ENCODE results near the gene GCSAM. TPM values are rescaled to one million over a fixed set of nuclear protein-coding genes. Genes with fewer than 3 reads are reported as not detected.

GCSAM gene
- total RNA-seq, 1 experiment from 2014 or later, result not detected

DNA sequence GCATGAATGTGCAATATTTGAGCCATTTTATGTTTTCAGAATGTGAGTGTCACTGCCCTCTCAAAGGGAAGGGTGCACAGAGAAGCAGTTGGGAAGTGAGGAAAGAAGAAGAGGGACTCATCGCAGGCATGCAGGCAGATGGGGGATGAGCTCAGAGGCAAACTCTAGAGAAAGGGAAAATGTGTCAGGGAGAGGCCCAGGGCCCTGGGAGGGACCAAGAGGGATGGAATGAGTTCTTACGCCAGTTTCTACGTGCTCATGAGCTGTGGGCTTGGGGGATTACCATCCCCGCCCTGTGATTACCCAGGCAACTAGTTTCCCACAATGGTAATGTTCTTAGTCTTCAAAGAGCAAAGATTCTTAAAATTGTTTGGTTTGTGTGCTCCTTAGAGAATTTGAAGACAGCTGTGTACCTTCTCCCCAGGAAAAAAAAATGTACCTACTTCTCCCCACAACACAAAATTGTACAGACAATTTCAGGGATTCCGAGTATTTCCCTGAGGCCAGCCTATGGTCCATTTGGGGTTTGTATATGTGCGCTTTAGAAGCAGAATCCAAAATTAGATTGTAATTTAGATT is 17.8 kb downstream of the GCSAM start:
- no peaks in the 10 kb centered on the region for H3K9me2 ChIP-seq (ENCODE audit: insufficient read depth)
- DNase-seq, result no peak
- no peaks in the 10 kb centered on the region for H3K9me3 ChIP-seq (ENCODE audit: insufficient read depth, low read depth)
- no peaks in the 10 kb centered on the region for H3K27me3 ChIP-seq (ENCODE audit: insufficient read depth, low read depth)
- no peaks in the 10 kb centered on the region for H4K20me1 ChIP-seq (ENCODE audit: insufficient read depth)
- no peak overlapping the region for H2AFZ ChIP-seq
- CTCF ChIA-PET, result no interaction called here
- intact Hi-C loops (cut with micrococcal nuclease; ENCODE audit: unreplicated experiment), result no loop called here
- POLR2A ChIA-PET (ENCODE audit: unreplicated experiment), result no interaction called here
- H3K4me1 ChIP-seq (replicated peaks; ENCODE audit: insufficient read depth), result no peaks in the 10 kb centered on the region
- H3F3A ChIP-seq (ENCODE audit: insufficient read depth, low read depth), result no peaks in the 10 kb centered on the region
- H3K36me3 ChIP-seq (ENCODE audit: low read depth), result peaks cover 3% of the 10 kb centered on the region; the same call in 1 of the 2 replicates
- H3K4me3 ChIP-seq, result no peak overlapping the region
- BruUV-seq (replicated peaks), result no TSS peak
- no peak overlapping the region for H3K4me2 ChIP-seq
- H3K79me2 ChIP-seq (ENCODE audit: low read depth), result no peaks in the 10 kb centered on the region
- H3K27ac ChIP-seq, result no peak overlapping the region
- TF ChIP-seq, protein P1, sequence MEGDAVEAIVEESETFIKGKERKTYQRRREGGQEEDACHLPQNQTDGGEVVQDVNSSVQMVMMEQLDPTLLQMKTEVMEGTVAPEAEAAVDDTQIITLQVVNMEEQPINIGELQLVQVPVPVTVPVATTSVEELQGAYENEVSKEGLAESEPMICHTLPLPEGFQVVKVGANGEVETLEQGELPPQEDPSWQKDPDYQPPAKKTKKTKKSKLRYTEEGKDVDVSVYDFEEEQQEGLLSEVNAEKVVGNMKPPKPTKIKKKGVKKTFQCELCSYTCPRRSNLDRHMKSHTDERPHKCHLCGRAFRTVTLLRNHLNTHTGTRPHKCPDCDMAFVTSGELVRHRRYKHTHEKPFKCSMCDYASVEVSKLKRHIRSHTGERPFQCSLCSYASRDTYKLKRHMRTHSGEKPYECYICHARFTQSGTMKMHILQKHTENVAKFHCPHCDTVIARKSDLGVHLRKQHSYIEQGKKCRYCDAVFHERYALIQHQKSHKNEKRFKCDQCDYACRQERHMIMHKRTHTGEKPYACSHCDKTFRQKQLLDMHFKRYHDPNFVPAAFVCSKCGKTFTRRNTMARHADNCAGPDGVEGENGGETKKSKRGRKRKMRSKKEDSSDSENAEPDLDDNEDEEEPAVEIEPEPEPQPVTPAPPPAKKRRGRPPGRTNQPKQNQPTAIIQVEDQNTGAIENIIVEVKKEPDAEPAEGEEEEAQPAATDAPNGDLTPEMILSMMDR (conservative IDR thresholded peaks at IDR 0.05), result no peak
- TF ChIP-seq EZH2 (IDR thresholded peaks at IDR 0.05; ENCODE audit: low read depth), result no peak

DNA sequence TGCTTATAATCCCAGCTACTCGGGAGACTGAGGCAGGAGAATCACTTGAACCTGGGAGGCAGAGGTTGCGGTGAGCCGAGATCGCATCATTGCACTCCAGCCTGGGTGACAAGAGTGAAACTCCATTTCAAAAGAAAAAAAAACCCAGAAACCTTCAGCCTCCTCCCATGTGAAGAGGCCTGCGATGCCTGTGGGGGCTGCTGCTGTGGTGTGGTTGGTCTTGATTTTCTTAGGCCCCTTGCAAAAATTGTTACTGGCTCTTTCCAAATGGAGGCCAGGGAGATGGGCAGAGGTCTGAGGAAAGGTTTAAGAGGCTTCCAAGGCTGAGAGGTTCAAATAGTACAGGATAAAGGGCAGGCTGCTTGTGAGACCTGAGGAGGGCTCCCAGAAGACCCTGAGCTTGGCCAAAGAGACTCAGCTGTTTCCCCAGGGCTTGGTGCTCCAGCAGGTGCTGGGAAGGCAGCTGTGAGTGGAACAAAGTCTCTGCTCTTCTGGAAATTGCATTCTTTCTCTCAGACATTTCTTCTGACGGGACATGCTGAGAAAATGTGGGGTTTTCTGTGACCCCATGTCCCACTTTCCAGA is 18.4 kb downstream of the GCSAM start:
- Histone ChIP-seq H3K27ac (no peak overlapping the region), H3F3A (ENCODE audit: insufficient read depth, low read depth) (no peaks in the 10 kb centered on the region), H3K79me2 (ENCODE audit: low read depth) (no peaks in the 10 kb centered on the region), H3K4me2 (no peak overlapping the region), H3K27me3 (ENCODE audit: insufficient read depth, low read depth) (no peaks in the 10 kb centered on the region), H3K4me3 (no peak overlapping the region), H2AFZ (no peak overlapping the region), H3K9me2 (ENCODE audit: insufficient read depth) (no peaks in the 10 kb centered on the region), H4K20me1 (ENCODE audit: insufficient read depth) (no peaks in the 10 kb centered on the region), H3K9me3 (ENCODE audit: insufficient read depth, low read depth) (no peaks in the 10 kb centered on the region), H3K4me1 (replicated peaks; ENCODE audit: insufficient read depth) (no peaks in the 10 kb centered on the region), H3K36me3 (ENCODE audit: low read depth) (peaks cover 3% of the 10 kb centered on the region; the same call in 1 of the 2 replicates)
- no peak for DNase-seq
- POLR2A ChIA-PET (ENCODE audit: unreplicated experiment), result no interaction called here
- BruUV-seq (replicated peaks), result no TSS peak
- intact Hi-C loops (cut with micrococcal nuclease; ENCODE audit: unreplicated experiment), result loop anchor here (5.0 kb wide), 1 partner anchor 698 kb away; no protein-coding TSS in a partner anchor
- TF ChIP-seq, protein P1 (conservative IDR thresholded peaks at IDR 0.05), result no peak
- no peak for TF ChIP-seq EZH2 (IDR thresholded peaks at IDR 0.05; ENCODE audit: low read depth)
- CTCF ChIA-PET, result no interaction called here

DNA sequence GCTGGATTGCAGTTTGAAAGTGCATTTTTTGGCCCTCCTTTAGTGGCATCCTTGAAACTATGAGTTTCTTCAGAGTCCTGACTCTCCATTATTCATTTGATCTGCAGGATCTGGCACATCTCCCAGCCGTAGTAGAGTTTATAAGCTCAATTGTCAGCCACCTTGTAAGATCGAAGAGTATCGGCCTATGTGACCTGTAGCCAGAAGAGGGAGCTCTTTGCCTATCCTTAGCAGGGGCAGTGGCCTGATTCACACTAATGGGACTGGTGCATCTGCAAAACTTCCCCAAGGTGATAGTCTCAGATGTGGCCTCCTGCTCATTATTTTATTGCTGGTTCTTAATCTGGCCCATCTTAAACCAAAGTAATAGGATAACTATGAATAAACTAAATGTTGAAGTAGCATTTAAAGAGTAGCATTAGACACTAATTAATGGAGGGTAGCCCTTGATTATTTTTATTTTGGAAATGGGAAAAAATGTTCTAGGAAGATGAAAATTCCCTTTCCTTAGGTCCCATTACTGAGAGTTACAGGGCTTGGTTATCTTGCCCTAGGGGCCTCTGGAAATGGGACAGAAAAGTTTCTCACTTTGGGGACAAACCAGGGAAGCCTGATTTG is 21.2 kb downstream of the GCSAM start:
- no peak overlapping the region for H3K4me3 ChIP-seq
- H3K79me2 ChIP-seq (ENCODE audit: low read depth), result no peaks in the 10 kb centered on the region
- no peaks in the 10 kb centered on the region for H4K20me1 ChIP-seq (ENCODE audit: insufficient read depth)
- H3K27me3 ChIP-seq (ENCODE audit: insufficient read depth, low read depth), result no peaks in the 10 kb centered on the region
- intact Hi-C loops (cut with micrococcal nuclease; ENCODE audit: unreplicated experiment), result loop anchor here (1.0 to 5.0 kb wide), 4 partner anchors 123 to 700 kb away; no protein-coding TSS in a partner anchor
- H2AFZ ChIP-seq, result no peak overlapping the region
- H3F3A ChIP-seq (ENCODE audit: insufficient read depth, low read depth), result no peaks in the 10 kb centered on the region
- ChIA-PET POLR2A (ENCODE audit: unreplicated experiment) (interaction anchor here (0.5 to 0.6 kb wide), 2 partner anchors 407 to 436 kb away, joined by 3 to 4 read pairs; no protein-coding TSS in a partner anchor), CTCF (interaction anchor here (0.5 to 1.2 kb wide), 17 partner anchors 10 to 737 kb away, joined by 3 to 14 read pairs (median 4); partner anchors contain the start of gene C3orf52)
- no peaks in the 10 kb centered on the region for H3K9me2 ChIP-seq (ENCODE audit: insufficient read depth)
- H3K4me2 ChIP-seq, result no peak overlapping the region
- peaks cover 6% of the 10 kb centered on the region; the same call in 1 of the 2 replicates for H3K4me1 ChIP-seq (replicated peaks; ENCODE audit: insufficient read depth)
- no TSS peak for BruUV-seq (replicated peaks)
- peak; percentile 60 to 70 for DNase-seq
- no peaks in the 10 kb centered on the region for H3K9me3 ChIP-seq (ENCODE audit: insufficient read depth, low read depth)
- H3K36me3 ChIP-seq (ENCODE audit: low read depth), result peaks cover 3% of the 10 kb centered on the region; the same call in 1 of the 2 replicates
- TF ChIP-seq, protein P1 (conservative IDR thresholded peaks at IDR 0.05), result peak; percentile 97
- no peak for TF ChIP-seq EZH2 (IDR thresholded peaks at IDR 0.05; ENCODE audit: low read depth)
- H3K27ac ChIP-seq, result no peak overlapping the region
